ENCODE results near the gene EEIG2.

GRCh38 chr1:108570998-108571401 is 11.1 kb downstream of the EEIG2 start:
- no peak for TF ChIP-seq POLR2A (IDR thresholded peaks at IDR 0.05)
- TF ChIP-seq, protein P1, sequence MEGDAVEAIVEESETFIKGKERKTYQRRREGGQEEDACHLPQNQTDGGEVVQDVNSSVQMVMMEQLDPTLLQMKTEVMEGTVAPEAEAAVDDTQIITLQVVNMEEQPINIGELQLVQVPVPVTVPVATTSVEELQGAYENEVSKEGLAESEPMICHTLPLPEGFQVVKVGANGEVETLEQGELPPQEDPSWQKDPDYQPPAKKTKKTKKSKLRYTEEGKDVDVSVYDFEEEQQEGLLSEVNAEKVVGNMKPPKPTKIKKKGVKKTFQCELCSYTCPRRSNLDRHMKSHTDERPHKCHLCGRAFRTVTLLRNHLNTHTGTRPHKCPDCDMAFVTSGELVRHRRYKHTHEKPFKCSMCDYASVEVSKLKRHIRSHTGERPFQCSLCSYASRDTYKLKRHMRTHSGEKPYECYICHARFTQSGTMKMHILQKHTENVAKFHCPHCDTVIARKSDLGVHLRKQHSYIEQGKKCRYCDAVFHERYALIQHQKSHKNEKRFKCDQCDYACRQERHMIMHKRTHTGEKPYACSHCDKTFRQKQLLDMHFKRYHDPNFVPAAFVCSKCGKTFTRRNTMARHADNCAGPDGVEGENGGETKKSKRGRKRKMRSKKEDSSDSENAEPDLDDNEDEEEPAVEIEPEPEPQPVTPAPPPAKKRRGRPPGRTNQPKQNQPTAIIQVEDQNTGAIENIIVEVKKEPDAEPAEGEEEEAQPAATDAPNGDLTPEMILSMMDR (IDR thresholded peaks at IDR 0.05 in 4 of 5, conservative IDR thresholded peaks at IDR 0.05 in 1 of 5) = no peak
